Measurements from ENCODE around the gene PITRM1.

The PITRM1 gene

DNA sequence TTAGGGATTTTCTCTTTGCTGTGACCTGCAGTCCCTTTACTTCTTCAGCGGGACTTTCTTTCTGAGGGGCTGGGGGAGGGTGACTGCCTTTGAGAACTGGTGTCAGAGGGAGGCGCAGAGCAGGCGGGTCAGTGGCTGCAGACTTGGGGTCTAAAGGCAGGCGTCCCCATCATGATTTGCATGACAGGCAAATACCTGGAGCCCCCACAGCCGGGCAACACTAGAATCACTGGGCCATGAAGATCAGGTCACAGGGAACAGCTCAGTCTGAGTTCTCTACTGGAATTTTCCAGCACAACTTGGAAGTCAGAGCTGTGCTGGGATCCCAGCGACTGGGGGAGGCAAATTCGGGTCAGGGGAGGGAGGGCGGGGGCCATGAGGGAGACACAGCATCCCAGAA is 29.2 kb upstream of the PITRM1 start:
- intact Hi-C loops (cut with DNase I; ENCODE audit: low total_unique reads), result no loop called here
- Histone ChIP-seq H3K27me3 (no peaks in the 10 kb centered on the region), H3K4me3 (no peak overlapping the region), H3K4me1 (peaks cover 0 to 13% (median 4%) of the 10 kb centered on the region in 4 donors), H3K9me3 (no peaks in the 10 kb centered on the region), H3K27ac (no peak overlapping the region), H3K36me3 (no peaks in the 10 kb centered on the region)
- no peak for DNase-seq
- no peak for TF ChIP-seq CTCF (IDR thresholded peaks at IDR 0.05)

DNA sequence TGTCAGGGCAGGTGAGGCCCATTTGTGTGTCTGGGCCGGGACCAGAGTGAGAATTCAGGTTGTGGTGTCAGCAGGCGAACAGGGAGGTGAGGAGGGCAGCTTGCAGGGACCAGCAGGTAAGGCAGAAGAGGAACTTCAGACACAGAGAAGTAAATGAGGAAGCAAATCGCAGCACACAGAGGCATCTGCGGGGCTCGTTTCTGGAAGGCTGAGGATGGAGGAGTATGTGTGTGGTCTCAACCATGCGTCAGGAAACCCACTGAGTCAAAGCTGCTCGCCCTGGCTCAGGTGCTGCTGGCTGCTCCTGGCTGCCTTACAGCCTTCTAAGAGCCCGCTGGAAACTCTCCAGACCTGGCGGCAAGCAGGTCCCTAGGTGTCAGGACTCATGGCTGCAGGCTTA is 26.9 kb upstream of the PITRM1 start:
- intact Hi-C loops (cut with DNase I; ENCODE audit: low total_unique reads), result loop anchor here (5.0 kb wide), 1 partner anchor 1573 kb away; no protein-coding TSS in a partner anchor
- H3K36me3 ChIP-seq, result no peaks in the 10 kb centered on the region

DNA sequence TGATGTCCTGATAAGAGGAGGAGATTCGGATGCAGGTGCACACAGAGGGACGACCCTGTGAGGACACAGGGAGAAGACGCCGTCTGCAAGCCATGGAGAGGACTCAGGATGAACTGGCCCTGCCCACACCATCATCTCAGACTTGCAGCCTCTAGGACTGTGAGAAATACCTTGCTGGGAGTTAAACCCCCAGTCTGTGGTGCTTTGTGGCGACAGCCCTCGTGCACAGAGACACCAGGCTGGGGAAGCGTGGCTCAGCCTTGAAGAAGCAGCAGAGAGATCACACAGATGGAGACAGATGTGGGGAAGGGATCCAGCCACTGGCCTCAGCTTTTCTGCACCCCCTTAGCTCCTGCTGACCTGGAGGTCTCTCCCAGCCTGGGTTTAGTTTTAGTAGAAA is 26.3 kb upstream of the PITRM1 start:
- Histone ChIP-seq H3K4me3 (no peak overlapping the region), H3K9me3 (no peaks in the 10 kb centered on the region), H3K4me1 (peaks cover 0 to 16% (median 4%) of the 10 kb centered on the region in 4 donors), H3K36me3 (no peaks in the 10 kb centered on the region), H3K27me3 (no peaks in the 10 kb centered on the region), H3K27ac (no peak overlapping the region)
- no peak for DNase-seq
- intact Hi-C loops (cut with DNase I; ENCODE audit: low total_unique reads), result loop anchor here (5.0 kb wide), 1 partner anchor 1573 kb away; no protein-coding TSS in a partner anchor
- TF ChIP-seq CTCF (IDR thresholded peaks at IDR 0.05), result no peak

More for the DNA sequence above, 26.9 kb upstream of the PITRM1 start:
- no peak for DNase-seq
- H3K27ac ChIP-seq, result no peak overlapping the region
- H3K4me3 ChIP-seq, result no peak overlapping the region
- H3K4me1 ChIP-seq, result peaks cover 0 to 16% (median 4%) of the 10 kb centered on the region in 4 donors
- no peak for TF ChIP-seq CTCF (IDR thresholded peaks at IDR 0.05)
- H3K9me3 ChIP-seq, result no peaks in the 10 kb centered on the region
- H3K27me3 ChIP-seq, result no peaks in the 10 kb centered on the region

GRCh38 chr10:3197348-3198003 is 24.9 kb upstream of the PITRM1 start:
- no peaks in the 10 kb centered on the region for H3K9me3 ChIP-seq
- no peaks in the 10 kb centered on the region for H3K36me3 ChIP-seq
- peak; percentile 79 to 89 for DNase-seq
- no peaks in the 10 kb centered on the region for H3K27me3 ChIP-seq
- TF ChIP-seq CTCF (IDR thresholded peaks at IDR 0.05), result peak; percentile 92 to 95
- peaks cover 0 to 22% (median 4%) of the 10 kb centered on the region in 4 donors for H3K4me1 ChIP-seq
- peak overlapping the region in 1 of 2 donors; percentile 20 for H3K27ac ChIP-seq
- peak overlapping the region; percentile 17 to 33 for H3K4me3 ChIP-seq
- intact Hi-C loops (cut with DNase I; ENCODE audit: low total_unique reads), result loop anchor here (5.0 kb wide), 1 partner anchor 1575 kb away; no protein-coding TSS in a partner anchor

GRCh38 chr10:3196958-3197347 is 24.4 kb upstream of the PITRM1 start:
- peak overlapping the region in 1 of 2 donors; percentile 20 for H3K27ac ChIP-seq
- H3K4me1 ChIP-seq, result peaks cover 0 to 22% (median 4%) of the 10 kb centered on the region in 4 donors
- no peaks in the 10 kb centered on the region for H3K27me3 ChIP-seq
- peak overlapping the region; percentile 17 to 33 for H3K4me3 ChIP-seq
- no peak for DNase-seq
- H3K9me3 ChIP-seq, result no peaks in the 10 kb centered on the region
- no peaks in the 10 kb centered on the region for H3K36me3 ChIP-seq
- intact Hi-C loops (cut with DNase I; ENCODE audit: low total_unique reads), result loop anchor here (5.0 kb wide), 1 partner anchor 1575 kb away; no protein-coding TSS in a partner anchor
- no peak for TF ChIP-seq CTCF (IDR thresholded peaks at IDR 0.05)
